ENCODE results near the gene CFD.
A peak's percentile ranks its signal among the peaks of the same experiment; 100 is the strongest.
"Not testable (repeated sequence)": the region's sequence is repeated elsewhere in the genome, so short reads cannot be mapped to it uniquely, and the experiment has no call there.

Gene CFD

DNA sequence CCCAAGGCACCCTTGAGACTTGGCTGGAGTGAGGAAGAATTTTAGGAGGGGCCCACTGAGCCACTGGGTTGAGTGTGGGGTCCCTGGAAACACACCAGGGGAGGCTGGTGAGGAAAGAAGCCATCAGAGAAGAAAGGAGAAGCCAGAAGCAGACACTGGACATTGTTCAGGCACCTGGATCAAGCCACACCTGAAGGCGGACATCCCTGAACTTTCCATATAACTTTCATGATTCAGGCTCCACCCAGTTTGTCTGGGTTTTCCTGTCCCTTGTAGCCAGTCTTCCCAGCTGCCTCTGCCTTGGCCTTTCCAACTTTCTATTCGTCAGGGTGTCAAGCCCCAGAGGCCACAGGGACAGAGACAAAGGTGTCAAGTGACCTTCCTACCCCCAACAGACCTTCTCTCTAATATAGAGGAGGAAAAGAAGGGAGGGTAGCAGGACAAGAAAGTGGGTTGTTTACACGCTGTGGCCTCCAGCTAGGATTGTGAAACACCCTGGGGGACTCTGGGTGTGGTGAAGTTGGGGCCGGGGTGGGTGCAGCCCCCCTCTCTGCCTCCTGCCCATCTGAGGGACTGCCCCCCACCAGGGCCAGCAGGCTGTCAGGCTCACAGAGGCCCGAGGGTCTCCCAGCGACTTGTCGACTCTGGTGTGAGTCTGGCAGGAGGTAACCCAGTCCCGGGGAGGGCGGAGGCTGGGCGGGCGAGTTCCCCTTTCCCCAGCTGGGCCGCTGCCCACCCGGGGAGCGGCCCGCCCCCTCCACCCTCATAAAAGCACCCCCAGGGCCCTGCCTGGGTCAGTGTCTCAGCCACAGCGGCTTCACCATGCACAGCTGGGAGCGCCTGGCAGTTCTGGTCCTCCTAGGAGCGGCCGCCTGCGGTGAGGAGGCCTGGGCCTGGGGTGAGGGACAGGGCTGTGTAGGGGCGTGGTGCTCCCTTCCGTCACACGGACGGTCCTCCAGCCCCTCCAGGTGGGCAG lies at the start of gene CFD:
Gene CFD (plus strand): TSS at position 797 of the 976 bp plus-strand sequence. CDS start 26 bp downstream, at position 823.
- peak; percentile 62 for DNase-seq (ENCODE audit: low read depth, low spot score)

DNA sequence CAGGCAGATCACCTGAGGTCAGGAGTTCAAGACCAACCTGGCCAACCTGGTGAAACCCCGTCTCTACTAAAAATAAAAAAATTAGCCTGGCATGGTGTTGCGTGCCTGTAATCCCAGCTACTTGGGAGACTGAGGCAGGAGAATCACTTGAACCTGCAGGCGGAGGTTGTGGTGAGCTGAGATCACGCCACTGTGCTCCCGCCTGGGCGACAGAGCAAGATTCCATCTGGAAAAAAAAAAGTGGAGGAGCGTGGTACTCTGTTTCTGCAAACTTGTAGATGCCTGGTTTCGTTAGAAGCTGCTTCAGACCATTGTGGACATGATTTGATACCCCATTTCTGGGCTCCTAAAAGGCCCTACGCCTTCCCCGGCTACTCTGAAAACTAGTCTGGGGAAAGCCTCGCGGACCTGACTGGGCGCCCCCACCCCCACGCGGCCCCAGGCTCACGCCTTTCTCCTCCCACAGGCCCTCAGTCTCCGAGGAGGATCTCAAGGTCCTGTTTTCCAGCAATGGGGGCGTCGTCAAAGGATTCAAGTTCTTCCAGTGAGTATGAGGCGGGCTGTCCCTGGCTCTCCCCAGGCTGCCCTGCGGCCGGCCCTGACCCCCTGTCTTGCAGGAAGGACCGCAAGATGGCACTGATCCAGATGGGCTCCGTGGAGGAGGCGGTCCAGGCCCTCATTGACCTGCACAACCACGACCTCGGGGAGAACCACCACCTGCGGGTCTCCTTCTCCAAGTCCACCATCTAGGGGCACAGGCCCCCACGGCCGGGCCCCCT lies 49.2 kb upstream of the CFD start:
- DNase-seq (ENCODE audit: low read depth, low spot score): no peak

DNA sequence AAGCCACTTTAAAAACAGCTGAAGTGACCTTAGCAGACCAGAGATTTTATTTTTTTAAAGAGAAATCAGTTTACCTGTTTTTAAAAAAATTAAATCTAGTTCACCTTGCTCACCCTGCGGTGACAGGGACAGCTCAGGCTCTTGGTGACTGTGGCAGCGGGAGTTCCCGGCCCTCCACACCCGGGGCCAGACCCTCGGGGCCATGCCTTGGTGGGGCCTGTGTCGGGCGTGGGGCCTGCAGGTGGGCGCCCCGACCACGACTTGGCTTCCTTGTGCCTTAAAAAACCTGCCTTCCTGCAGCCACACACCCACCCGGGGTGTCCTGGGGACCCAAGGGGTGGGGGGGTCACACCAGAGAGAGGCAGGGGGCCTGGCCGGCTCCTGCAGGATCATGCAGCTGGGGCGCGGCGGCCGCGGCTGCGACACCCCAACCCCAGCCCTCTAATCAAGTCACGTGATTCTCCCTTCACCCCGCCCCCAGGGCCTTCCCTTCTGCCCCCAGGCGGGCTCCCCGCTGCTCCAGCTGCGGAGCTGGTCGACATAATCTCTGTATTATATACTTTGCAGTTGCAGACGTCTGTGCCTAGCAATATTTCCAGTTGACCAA lies 48.5 kb upstream of the CFD start:
- DNase-seq (ENCODE audit: low read depth, low spot score): no peak

DNA sequence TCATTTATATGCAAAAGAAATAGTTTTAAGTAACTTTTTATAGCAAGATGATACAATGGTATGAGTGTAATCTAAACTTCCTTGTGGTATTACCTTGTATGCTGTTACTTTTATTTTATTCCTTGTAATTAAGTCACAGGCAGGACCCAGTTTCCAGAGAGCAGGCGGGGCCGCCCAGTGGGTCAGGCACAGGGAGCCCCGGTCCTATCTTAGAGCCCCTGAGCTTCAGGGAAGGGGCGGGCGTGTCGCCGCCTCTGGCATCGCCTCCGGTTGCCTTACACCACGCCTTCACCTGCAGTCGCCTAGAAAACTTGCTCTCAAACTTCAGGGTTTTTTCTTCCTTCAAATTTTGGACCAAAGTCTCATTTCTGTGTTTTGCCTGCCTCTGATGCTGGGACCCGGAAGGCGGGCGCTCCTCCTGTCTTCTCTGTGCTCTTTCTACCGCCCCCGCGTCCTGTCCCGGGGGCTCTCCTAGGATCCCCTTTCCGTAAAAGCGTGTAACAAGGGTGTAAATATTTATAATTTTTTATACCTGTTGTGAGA lies 47.9 kb upstream of the CFD start:
- DNase-seq (ENCODE audit: low read depth, low spot score): no peak

DNA sequence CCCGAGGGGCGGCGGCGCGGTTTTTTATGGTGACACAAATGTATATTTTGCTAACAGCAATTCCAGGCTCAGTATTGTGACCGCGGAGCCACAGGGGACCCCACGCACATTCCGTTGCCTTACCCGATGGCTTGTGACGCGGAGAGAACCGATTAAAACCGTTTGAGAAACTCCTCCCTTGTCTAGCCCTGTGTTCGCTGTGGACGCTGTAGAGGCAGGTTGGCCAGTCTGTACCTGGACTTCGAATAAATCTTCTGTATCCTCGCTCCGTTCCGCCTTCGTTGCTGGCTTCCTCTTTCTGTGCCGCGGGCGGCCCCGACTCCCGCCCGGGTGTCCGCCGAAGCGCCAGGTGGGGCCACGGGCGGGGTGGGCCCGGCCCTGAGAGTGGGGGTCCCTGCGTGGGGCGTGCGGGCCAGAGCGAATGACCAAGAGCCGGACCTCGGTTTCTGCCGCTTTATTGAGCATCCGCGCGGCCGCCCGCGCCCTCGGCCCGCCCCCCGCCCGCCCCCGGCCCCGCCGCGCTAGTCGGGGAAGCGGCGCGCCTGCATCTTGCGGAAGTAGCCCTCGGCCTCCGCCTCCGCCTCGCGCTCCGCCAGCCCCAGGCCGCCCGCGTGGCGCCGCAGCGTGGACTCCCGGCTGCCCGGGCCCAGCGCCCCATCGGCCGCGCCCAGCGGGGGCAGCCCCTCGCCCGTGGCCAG lies 47.3 kb upstream of the CFD start:
- DNase-seq (ENCODE audit: low read depth, low spot score): no peak

DNA sequence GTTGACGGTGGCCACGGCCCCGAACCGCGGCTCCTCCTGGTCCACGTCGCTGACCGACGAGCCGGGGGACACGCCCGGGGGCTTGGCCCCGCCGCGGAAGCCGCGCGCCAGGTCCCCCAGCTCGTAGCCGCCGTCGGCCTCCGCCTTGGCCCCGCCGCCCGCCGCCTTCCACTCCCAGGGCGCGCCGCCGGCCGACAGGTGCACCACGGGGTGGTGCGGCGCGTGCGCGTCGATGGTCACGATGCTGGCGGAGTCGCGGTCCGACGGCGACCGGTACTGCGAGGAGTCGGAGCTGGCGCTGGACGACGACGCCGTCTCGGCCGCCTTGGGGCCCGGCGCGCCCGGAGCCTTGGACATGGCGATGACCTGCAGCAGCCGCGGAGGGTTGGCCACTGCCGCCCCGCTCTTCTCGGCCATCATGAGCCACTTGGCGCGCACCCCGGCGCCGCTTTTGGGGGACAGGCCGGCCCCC lies 46.7 kb upstream of the CFD start:
- DNase-seq (ENCODE audit: low read depth, low spot score): no peak

DNA sequence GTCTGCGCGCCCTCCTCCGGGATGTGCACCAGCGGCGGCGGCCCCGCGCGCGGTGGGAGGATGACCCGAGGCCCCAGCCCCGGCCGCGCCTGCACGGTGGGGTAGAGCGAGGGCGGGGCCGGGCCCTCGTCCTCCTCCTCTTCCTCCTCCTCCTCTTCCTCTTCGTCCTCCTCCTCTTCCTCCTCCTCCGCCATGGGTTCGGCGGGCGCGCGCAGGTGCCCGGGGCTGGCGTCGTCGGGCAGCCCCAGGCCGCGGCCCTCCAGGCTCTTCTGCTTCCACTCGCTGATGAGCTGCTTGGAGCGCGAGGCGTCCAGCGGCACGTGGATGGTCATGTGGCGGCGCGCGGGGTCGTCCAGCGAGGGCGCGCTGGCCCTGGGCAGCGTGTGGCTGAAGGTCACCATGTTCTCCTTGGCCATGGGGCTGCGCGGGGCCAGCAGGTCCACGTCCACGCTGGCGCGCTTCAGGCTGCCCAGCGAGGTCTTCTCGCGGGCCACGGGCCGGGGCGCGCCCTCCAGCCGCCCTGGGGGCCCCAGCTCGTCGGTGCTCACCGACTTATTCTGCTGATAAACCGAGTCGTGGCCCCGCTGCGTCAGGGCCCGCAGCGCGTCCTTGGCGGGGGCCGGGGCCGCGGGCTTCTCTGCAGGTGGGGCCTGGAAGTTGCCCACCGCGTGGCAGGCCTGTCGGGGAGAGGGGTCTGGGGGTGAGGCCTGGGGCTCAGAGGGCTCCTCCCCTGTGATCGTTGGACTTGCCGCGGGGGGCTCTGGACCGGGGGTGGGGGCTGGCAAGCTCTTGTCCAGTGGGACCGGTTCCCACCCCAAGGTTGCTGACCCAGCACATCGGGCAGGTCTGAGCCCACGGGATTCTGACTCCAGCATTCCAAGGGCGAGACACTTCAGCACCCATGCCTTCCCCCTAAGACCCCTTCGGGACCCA lies 46.0 kb upstream of the CFD start:
- no peak for DNase-seq (ENCODE audit: low read depth, low spot score)

DNA sequence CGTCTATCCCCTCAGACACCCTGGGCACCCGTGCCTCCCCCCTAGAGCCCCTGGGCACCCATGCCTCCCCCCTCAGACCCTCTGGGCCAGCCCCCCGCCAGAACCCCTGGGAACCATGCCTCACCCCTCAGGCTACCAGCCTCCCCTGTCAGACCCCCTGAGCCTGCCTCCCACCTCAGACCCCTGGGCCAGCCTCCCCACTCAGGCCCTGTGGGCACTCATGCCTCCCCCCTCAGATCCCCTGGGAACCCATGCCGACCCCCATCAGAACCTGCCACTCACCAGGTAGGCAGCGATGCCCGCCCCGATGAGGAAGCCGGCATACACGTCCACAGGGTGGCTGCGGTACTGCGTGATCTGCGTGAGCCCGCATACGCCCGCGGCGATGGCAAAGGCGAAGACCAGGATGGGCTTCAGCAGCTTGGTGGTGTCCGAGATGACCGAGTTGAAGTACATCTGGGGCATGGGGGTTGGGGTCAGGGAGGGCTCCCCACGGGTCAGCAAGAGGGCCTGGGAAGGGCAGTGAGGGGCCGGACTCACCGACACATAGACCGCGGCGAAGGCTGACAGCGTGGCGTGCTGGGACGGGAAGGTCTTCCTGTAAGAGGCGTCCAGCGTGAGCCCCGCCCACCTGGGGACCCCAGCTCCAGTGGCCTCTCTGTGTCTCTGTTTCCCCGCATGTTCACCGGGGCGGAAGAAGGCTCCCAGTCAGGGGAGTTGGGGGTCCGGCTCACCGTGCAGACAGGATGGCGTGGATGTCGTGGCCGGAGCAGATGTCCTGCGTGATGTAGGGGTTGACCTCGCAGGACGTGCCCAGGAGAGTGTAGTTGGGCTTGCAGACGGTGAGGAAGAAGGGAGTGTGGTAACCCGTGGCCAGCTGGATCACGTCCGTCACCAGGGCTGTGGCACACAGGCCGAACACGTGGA lies 45.0 kb upstream of the CFD start:
- DNase-seq (ENCODE audit: low read depth, low spot score): no peak

DNA sequence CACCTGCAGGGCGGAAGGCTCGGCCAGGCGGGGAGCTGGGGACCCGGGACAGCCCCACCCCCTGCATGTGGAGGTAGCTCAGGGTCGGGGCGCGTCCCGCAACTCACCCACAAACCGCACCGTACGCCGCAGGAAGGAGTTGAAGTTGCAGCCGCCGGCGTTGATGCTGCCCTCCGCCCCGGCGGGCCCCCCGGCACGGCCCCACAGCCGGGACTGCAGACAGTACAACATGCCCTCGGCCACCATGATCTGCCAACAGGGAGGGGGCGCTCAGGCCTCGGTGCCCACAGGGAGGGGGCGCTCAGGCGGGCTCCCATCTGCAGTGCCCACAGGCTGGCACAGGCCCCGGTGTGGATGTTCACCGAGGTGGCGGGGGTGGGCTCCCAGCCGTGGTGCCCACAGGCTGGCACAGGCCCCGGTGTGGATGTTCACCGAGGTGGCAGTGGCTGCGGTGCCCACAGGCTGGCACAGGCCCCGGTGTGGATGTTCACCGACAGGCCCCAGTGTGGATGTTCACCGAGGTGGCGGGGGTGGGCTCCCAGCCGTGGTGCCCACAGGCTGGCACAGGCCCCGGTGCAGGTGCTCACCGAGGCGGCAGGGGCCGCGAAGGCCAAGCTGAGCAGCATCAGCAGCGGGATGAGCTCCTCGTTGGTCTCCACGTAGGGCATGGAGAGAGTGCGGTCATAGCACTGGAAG lies 44.2 kb upstream of the CFD start:
- no peak for DNase-seq (ENCODE audit: low read depth, low spot score)

DNA sequence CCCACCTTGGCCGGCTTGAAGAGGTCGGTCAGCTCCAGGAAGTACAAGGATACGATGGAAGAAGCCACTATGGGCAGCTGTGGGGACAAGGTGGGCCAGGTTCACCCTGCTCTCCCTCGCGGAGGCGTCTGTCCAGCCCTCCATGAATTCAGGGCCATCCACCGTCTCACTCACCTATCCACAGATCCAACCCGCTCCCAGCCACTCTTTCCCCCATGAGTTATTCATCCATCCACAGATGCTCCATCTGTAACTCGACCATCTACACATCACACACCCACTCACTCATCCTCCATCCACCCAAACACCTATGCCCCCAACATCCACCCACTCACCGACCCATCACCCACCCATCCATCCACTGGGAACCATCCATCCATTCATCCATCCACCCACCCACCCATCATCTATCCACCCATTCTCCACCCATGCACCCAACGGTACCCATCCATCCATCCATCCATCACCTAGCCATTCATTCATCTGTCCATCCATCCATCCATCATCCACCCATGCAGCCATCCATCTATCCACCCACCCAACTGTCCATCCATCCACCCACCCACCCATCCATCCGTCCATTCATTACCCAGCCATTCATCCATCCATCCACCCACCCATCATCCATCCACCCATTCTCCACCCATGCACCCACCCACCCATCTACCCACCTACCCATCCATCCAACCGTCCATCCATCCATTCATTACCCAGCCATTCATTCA lies 43.5 kb upstream of the CFD start:
- DNase-seq (ENCODE audit: low read depth, low spot score): no peak

DNA sequence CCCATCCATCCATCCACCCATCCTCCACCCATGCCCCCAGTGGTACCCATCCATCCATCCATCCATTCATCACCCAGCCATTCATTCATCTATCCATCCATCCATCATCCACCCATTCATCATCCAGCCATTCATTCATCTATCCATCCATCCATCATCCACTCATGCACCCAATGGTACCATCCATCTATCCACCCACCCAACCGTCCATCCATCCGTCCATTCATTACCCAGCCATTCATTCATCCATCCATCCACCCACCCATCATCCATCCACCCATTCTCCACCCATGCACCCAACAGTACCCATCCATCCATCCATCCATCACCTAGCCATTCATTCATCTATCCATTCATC lies 43.0 kb upstream of the CFD start:
- no peak for DNase-seq (ENCODE audit: low read depth, low spot score)

DNA sequence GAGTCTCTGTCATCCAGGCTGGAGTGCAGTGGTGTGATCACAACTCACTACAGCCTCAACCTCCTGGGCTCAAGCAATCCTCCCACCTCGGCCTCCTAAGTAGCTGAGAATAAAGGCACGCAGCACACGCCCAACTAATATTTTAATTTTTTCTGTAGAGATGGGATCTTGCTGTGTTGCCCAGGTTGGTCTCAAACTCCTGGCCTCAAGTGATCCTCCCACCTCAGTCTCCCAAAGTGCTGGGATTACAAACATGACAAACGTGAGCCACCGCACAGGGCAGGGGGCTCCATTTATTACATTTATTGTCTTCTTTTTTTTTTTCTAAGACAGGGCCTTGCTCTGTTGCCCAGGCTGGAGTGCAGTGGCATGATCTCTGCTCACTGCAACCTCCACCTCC lies 39.3 kb upstream of the CFD start:
- DNase-seq (ENCODE audit: low read depth, low spot score): not testable (repeated sequence)

DNA sequence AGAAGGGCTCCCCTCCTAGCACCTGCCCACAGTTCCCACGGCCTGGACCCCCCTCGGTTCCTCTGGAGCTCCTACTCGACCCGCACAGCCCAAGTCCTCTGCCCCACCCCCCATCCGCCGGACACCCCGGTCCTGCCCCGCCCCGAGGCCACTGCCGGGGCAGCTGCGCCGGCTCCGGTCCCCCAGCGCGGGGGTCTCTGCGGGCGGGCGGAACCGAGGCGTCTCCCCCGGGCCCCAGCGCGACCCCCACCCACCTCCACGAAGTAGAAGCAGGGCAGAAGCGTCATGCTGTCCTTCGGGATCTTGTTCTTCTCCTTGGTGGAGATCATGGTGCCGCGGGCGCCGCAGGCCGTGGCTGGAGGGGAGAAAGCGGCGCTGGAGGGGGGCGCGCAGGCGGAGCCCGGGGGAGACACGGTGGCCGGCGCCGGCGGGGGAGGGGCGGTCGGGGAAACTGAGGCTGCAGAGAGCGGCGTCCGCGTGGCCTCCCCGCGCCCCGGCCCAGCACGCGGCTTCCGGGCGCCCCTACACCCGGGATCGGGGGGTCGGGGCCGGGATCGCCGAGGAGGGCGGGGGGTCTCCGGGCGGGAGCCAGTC lies 38.1 kb upstream of the CFD start:
- DNase-seq (ENCODE audit: low read depth, low spot score): no peak

DNA sequence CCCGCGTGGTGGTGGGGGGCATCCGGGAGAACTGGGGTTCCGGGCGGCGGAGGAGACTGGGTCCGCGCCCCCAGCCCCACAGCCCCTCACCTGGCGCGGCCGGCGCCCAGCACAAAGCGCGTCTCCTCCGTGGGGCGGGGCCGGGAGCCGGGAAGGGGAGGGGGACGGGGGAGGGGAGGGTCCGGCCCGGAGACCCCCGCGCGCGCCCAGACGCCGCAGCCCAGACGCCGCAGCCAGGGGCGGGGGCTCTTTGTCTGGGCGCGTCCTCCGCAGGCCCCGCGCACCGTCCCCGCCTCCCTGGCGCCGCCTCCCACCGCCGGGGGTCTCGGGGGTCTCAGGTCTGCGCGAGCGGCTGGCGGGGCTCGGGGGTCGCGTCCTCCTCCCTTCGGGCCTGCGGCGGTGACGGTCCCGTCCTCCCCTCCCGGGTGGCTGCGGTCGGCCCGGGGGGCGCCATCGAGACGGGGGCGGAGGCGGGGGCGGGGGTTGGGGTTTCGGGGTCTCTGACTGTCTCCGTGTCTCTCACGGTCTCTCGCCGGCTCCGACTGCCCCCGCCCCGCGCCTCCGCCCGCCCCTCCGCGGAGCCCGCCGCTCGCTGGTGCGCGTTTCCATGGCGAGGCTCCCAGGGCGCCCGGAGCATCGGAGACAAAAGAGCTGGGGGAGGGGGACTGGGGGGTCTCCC lies 37.5 kb upstream of the CFD start, which contains the start of gene PLPPR3:
Gene PLPPR3 (minus strand): TSS at position 131 of the 679 bp plus-strand sequence. CDS start 396 bp downstream, outside the sequence.
- DNase-seq (ENCODE audit: low read depth, low spot score): no peak

DNA sequence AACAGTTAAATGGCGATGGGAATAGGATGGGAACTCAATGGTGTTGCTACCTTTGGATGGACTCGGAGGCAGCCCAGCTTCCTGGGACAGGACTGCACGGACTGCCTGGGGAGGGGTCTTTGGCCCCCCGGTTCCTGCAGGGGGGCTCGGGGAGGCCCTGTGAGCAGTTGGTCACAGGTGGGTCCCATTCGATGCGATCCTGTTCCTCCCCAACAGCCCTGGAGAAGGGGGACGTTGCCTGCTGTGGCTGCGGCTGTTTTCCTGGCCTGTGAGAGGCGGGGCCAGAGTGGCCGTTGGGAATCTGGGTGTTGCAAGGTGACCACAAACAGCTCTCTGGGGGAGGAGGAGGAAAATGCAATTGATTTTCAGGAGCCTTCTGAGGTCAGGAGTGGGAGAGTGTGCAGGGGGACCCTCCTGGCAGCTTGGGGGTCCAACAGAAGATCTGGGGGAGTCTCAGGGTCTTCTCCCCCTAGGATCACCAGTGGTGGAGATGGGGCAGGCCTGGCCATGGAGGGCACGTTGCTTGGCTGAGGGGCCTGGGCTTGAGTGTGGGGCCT lies 35.8 kb upstream of the CFD start:
- no peak for DNase-seq (ENCODE audit: low read depth, low spot score)

DNA sequence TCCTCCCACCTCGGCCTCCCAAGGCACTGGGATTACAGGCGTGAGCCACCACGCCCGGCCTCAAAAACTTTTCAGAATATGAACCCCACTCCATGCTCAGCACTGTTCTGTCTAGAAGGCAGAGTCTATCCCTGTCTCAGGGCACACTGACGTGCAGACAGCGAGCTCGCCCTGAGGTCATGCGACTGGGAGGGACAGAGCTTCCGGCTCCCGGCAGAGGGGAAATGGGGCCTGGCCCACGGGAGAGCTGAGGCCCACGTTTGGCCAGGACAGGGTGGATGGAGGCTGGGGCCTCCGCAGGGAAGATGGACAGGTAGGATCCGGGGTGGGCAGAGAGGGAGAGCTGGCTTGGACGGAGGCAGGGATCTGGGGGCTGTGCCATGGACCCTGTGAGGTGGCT lies 34.6 kb upstream of the CFD start:
- DNase-seq (ENCODE audit: low read depth, low spot score): no peak
